Stimulated activated CD4-positive, alpha-beta T cell treated with anti-CD3 and anti-CD28 coated beads, Interleukin-15, amount 100 ng/mL, for 24 hours (primary cell): Measurements from ENCODE around the gene XAGE5.
"Not testable (repeated sequence)": the region's sequence is repeated elsewhere in the genome, so short reads cannot be mapped to it uniquely, and the experiment has no call there.

Experiments
- DNase-seq: peaks from one replicate; pipeline ENCODE4 v3.0.0-alpha.2; 2020

Gene XAGE5

DNA sequence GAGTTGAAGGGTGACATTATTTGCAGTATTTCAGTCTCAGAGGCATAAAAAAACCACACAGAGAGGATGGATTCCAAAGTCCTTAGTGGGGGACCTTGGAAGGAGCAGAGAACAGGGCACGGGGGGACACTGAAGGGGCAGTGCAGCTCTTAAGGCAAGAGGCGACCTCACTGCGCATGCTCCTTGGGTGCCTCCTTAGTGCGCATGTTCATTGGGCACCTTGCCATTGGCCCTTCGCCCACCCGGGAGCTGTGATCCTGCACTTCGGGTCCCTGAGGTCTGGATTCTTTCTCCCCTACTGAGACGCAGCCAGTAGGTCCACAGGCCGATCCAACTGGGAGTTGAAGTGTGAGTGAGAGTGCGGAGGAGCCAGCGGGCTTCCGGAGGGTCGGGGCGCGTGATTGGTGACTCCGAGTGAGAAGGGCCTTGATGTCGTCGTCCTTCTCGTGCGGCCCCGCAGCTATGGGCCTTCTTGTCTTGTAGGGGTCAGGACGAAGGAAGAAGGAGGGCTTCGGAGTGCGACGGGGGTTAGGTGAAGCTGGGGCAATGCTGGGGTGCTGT is at the start of gene XAGE5:
Gene XAGE5 (plus strand): TSS at position 223 of the 561 bp plus-strand sequence. CDS start 1,280 bp downstream, outside the sequence.
- no peak for DNase-seq

DNA sequence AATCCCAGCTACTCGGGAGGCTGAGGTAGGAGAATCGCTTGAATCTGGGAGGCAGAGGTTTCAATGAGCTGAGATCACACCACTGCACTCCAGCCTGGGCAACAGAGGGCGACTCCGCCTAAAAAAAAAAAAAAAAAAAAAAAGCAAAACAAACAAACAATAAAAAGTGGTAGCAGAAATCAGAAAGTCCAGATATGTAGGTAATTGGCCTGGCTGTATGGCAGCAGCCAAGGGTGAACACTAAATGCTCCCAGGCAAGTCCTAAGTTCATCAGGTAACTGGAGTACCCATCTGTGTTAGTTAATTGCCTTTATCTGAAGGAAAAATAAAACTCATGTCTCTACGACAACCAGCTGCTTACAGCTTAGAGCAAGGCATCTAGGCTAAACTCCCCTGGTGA is 45.1 kb upstream of the XAGE5 start:
- not testable (repeated sequence) for DNase-seq

- DNase-seq = not testable (repeated sequence)
These were observed 37.6 kb upstream of the XAGE5 start for GRCh38 chrX:52773504-52773903.

DNA sequence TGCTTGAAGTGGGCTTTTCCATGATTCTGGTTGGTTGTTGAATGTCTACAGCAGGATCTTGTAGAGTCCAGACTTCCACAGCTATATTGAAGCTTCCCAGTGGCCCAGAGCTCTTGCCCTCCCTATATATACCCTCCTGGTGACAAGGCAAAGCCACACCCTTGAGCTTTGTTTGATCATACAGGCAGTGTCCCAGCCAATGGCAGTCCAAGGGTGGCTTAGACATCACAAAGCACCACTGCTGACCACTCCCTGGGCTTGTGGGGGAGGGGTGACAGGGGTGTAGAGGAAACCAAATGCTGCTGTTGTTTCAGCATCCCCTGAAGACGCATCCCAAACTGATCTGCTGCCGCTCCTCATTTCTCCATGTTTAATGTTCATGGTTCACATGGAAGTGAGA is 13.8 kb upstream of the XAGE5 start, which contains the start of gene SPANXN5:
Gene SPANXN5 (minus strand): TSS at position 101 of the 400 bp plus-strand sequence. CDS start 79 bp downstream, at position 22.
- DNase-seq = not testable (repeated sequence)

DNA sequence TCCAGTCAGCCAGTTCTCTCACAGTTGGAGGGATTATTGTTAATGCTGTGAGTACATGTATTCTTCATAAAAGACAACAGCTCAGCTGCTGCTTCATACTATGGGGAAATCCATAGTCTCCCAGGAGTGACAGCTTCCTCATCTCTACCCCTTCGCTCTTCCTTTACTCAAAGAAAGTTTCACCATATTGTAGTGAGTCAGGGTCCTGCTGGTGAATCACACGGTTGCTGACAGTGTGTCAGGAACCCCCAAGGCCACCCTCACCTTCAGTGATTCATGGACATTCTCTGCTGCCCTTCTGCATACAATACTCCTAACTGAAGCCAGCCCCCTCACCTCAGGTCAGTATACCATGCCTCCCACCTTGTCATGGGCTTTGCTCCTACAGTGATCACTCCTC is 6.2 kb upstream of the XAGE5 start:
- not testable (repeated sequence) for DNase-seq

- no peak for DNase-seq
These were observed 8.7 kb downstream of the XAGE5 start for GRCh38 chrX:52819788-52820187.

- no peak for DNase-seq
These were observed 10.1 kb downstream of the XAGE5 start for GRCh38 chrX:52821079-52821760.

GRCh38 chrX:52824608-52825007 is 13.5 kb downstream of the XAGE5 start:
- DNase-seq = no peak

GRCh38 chrX:52830551-52830950 is 19.5 kb downstream of the XAGE5 start:
- no peak for DNase-seq

DNA sequence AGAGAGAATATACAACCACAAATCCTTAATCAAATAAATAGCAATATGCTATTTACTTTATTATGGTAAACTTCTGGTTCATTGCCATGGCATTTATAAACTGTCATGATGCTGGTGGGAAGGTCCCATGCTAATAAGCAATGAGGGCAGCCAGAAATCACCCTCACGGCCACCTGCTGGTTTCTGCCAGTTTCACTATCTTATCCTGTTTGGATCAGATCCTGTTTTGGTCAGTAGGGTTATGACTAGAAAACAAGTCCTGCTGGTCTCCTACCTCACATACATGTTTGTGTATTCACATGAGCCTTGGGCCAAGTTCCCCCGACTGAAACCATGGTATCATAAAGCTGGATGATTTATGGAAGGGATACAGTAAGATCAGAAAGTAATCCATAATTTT is 28.1 kb downstream of the XAGE5 start:
- no peak for DNase-seq

DNA sequence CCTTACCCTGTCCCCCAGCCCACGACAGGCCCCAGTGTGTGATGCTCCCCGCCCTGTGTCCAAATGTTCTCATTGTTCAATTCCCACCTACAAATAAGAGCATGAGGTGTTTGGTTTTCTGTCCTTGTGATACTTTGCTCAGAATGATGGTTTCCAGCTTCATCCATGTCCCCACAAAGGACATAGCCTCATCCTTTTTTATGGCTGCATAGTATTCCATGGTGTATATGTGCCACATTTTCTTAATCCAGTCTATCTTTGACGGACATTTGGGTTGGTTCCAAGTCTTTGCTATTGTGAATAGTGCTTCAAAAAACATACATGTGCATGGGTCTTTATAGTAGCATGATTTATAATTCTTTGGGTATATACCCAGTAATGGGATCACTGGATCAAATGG is 32.5 kb downstream of the XAGE5 start:
- DNase-seq = not testable (repeated sequence)

GRCh38 chrX:52852110-52852860 is 41.2 kb downstream of the XAGE5 start:
- DNase-seq = no peak

GRCh38 chrX:52856991-52857525 is 46.0 kb downstream of the XAGE5 start:
- not testable (repeated sequence) for DNase-seq

- DNase-seq = no peak
These were observed 54.4 kb downstream of the XAGE5 start for GRCh38 chrX:52865343-52865998.
